ENCODE measurements around the gene TRAK2. TPM values are rescaled to one million over a fixed set of nuclear protein-coding genes. Genes with fewer than 3 reads are reported as not detected.

TRAK2 gene
- total and polyA plus RNA-seq, 11 donors: 41.2 to 201 (median 145) TPM

DNA sequence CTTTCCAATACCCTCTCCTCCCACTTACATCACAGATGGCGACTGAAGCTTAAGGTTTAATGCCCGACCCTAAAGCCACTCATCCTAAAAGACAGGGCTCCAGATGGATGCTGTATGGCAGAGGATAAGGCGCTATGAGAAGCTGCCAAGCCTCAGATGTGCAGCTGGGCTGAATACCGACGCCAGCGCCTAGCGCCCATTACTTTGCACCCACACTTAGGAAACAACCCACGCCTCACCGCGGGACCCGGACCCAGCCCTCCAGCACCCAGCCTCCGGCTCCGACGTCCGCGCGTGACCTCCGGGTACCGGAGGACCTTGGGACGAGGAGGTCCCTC lies 335 bp downstream of the TRAK2 start:
- WGBS, 4 donors: 0% methylated on average over 7 to 20 of the region's 20 CpGs
- Histone ChIP-seq H3K4me1 (peaks cover 0 to 67% (median 47%) of the 10 kb centered on the region in 12 donors), H3K27ac (peak overlapping the region; percentile 85 to 98 (median 92))

DNA sequence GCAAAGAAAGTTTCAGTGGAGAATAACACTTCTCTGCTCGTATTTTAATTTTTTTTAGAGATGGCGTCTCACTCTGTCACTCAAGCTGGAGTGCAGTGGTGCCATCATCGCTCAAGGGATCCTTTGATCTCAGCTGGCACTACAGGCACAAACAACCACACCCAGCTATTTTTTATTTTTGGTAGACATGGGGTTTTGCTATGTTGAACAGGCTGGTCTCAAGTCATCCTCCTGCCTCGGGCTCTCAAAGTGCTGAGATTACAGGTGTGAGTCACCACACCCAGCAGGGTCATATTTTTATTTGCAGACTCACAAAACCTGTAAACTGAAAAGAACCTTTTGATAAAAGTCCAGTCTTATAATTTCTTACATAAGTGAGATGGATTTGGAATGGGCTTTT lies 2.6 kb downstream of the TRAK2 start:
- intact Hi-C loops (cut with DNase I): loop anchor here in 1 of 10 donors (5.0 kb wide), 1 partner anchor 41 kb away; no protein-coding TSS in a partner anchor
- Histone ChIP-seq H3K9me3 (no peaks in the 10 kb centered on the region), H3K27me3 (no peaks in the 10 kb centered on the region), H3K27ac (peak overlapping the region in 6 of 12 donors; percentile 1 to 27 (median 12)), H3K4me3 (peak overlapping the region in 2 of 12 donors; percentile 10 to 17), H3K4me1 (peaks cover 0 to 82% (median 62%) of the 10 kb centered on the region in 12 donors), H3K36me3 (peaks cover 0 to 12% (median 3%) of the 10 kb centered on the region in 9 donors)
- DNase-seq: no peak
- TF ChIP-seq, protein P1, sequence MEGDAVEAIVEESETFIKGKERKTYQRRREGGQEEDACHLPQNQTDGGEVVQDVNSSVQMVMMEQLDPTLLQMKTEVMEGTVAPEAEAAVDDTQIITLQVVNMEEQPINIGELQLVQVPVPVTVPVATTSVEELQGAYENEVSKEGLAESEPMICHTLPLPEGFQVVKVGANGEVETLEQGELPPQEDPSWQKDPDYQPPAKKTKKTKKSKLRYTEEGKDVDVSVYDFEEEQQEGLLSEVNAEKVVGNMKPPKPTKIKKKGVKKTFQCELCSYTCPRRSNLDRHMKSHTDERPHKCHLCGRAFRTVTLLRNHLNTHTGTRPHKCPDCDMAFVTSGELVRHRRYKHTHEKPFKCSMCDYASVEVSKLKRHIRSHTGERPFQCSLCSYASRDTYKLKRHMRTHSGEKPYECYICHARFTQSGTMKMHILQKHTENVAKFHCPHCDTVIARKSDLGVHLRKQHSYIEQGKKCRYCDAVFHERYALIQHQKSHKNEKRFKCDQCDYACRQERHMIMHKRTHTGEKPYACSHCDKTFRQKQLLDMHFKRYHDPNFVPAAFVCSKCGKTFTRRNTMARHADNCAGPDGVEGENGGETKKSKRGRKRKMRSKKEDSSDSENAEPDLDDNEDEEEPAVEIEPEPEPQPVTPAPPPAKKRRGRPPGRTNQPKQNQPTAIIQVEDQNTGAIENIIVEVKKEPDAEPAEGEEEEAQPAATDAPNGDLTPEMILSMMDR (IDR thresholded peaks at IDR 0.05): no peak
- no peak for TF ChIP-seq POLR2A (IDR thresholded peaks at IDR 0.05)
- 63 to 71% (median 65%) methylated on average over 4 of the region's 4 CpGs for WGBS, 4 donors
- no peak for ATAC-seq

More for the DNA sequence above, 335 bp downstream of the TRAK2 start:
- DNase-seq: no peak
- no peaks in the 10 kb centered on the region for H3K9me3 ChIP-seq
- no peak for TF ChIP-seq POLR2A (IDR thresholded peaks at IDR 0.05)
- TF ChIP-seq, protein P1 (IDR thresholded peaks at IDR 0.05): no peak
- peak overlapping the region; percentile 72 to 97 (median 86) for H3K4me3 ChIP-seq
- intact Hi-C loops (cut with DNase I): loop anchor here in 9 of 10 donors (1.0 to 10.0 kb wide), 10 partner anchors 18 to 216 kb away; no protein-coding TSS in a partner anchor
- H3K36me3 ChIP-seq: peaks cover 0 to 24% (median 7%) of the 10 kb centered on the region in 9 donors
- H3K27me3 ChIP-seq: no peaks in the 10 kb centered on the region
- ATAC-seq: peak; percentile 40 to 57 (median 44)

DNA sequence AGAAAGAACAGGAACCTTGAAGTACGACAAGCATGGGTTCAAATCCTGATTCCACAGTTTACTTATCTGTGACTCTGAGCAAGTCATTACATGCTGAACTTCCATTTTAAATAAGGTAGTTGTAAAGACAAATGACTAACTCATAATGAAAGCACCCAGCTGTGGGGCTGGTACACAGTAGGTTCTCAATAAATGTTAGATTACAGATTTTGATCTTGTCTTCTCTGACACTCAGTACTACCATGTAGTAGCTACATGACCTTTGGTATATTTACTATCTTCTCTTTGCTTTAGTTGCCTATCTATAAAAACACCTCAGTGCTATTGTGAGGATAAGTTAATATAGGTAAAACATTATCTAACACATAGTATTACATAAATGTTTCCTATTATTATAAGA lies 3.2 kb downstream of the TRAK2 start:
- H3K4me3 ChIP-seq: no peak overlapping the region
- ATAC-seq (no peak), DNase-seq (no peak)
- peak overlapping the region in 7 of 12 donors; percentile 1 to 51 (median 7) for H3K27ac ChIP-seq
- peaks cover 0 to 84% (median 60%) of the 10 kb centered on the region in 12 donors for H3K4me1 ChIP-seq
- TF ChIP-seq, protein P1 (IDR thresholded peaks at IDR 0.05): no peak
- no peak for TF ChIP-seq POLR2A (IDR thresholded peaks at IDR 0.05)
- H3K9me3 ChIP-seq: no peaks in the 10 kb centered on the region
- no peaks in the 10 kb centered on the region for H3K27me3 ChIP-seq
- intact Hi-C loops (cut with DNase I): loop anchor here in 1 of 10 donors (5.0 kb wide), 1 partner anchor 41 kb away; no protein-coding TSS in a partner anchor
- WGBS, 4 donors: 84 to 94% (median 93%) methylated on average over 1 of the region's 1 CpG
- peaks cover 0 to 12% (median 3%) of the 10 kb centered on the region in 9 donors for H3K36me3 ChIP-seq

DNA sequence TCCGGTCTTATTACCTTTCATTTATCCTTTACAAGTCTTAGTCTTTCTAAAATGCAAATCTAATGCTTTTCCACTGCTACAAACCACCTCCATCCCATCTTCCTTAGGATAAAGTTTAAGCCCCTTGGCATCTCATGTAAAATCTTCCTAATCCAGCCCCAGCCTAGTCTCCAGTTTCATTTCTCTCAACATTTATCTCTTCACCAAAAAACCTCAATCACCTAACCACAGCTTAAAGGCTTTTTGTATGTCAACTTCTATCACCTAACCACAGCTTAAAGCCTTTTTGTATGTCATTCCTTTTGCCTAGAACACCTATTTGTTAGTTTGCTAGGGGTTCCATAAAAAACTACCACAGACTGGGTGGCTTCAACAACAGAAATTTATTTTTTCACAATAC lies 4.2 kb downstream of the TRAK2 start:
- TF ChIP-seq, protein P1 (IDR thresholded peaks at IDR 0.05): no peak
- no peak for TF ChIP-seq POLR2A (IDR thresholded peaks at IDR 0.05)
- ATAC-seq: no peak
- intact Hi-C loops (cut with DNase I): loop anchor here in 1 of 10 donors (5.0 kb wide), 1 partner anchor 40 kb away; no protein-coding TSS in a partner anchor
- Histone ChIP-seq H3K27me3 (no peaks in the 10 kb centered on the region), H3K9me3 (no peaks in the 10 kb centered on the region), H3K27ac (peak overlapping the region in 4 of 12 donors; percentile 3 to 47 (median 14)), H3K4me1 (peaks cover 0 to 80% (median 54%) of the 10 kb centered on the region in 12 donors), H3K36me3 (peaks cover 0 to 12% (median 3%) of the 10 kb centered on the region in 9 donors), H3K4me3 (no peak overlapping the region)
- WGBS, 4 donors: 80 to 95% (median 86%) methylated on average over 1 of the region's 1 CpG
- DNase-seq: no peak

Data from heart left ventricle (tissue), 16 donors.